Fibroblast of skin of right biceps (primary cell): Measurements from ENCODE around the gene TMC6.

Source experiments
- DNase-seq: peaks from one replicate; pipeline ENCODE4 v3.0.0-alpha.2; 2013

The TMC6 gene

GRCh38 chr17:78134899-78135385 lies 6.4 kb upstream of the TMC6 start:
- DNase-seq: no peak

GRCh38 chr17:78133971-78134898 lies 5.7 kb upstream of the TMC6 start:
- DNase-seq: no peak

GRCh38 chr17:78133179-78133951 lies 4.8 kb upstream of the TMC6 start:
- no peak for DNase-seq

DNA sequence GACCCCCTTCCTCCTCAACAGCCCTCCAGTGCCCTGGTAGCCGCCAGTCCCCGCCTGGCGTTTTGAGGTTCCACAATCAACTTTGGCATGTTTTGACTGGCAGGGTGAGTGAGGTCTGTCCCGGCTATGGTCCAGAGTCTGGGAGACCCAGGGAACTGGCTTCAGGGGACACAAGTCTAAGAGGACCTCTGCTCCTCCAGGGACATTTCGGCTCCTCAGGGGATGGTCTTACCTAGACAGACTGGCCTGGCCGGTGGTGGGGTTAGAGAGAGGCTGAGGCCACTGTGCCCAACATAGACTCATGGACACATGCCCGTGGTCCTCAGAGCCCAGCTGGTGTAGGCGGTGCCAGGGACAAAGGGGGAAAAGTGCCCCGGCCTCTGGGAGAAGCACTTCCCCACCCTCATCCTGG lies 4.2 kb upstream of the TMC6 start:
- no peak for DNase-seq

- no peak for DNase-seq
Measured at GRCh38 chr17:78132084-78132676, 3.6 kb upstream of the TMC6 start.

DNA sequence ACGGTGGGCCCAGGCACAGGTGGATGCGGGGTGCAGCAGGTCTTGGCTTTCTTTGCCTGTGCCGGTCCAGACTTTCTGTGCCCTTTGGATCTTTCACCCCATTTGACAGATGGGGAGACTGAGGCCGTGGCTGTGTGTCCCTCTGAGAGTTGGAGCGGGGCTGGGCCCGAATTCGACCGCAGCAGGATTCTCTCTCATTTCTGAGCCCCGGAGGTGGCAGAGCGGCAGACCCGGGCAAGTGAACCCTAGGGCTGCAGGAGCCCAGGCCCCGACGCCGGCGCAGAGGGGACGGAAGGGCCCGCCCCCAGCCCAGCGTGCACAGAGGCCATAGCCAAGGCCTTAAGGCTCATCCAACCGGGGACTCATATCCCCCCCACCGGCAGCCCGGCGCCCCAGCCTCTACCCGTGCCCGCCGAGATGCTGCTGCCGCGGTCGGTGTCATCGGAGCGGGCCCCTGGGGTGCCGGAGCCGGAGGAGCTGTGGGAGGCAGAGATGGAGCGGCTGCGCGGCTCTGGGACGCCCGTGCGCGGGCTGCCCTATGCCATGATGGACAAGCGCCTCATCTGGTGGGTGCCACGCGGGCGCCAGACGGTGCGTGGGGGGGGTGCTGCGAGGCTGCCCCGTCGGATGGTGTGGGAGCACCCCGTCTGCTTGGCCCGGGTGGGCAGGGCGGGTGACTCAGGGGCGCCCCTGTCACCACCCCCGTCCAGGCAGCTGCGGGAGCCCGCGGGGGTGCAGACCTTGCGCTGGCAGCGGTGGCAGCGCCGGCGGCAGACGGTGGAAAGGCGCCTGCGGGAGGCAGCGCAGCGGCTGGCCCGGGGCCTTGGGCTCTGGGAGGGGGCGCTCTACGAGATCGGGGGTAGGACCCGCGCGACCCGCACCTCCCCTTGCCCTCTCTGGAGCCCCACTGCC lies 2.9 kb upstream of the TMC6 start:
- no peak for DNase-seq

GRCh38 chr17:78130437-78131101 lies 2.0 kb upstream of the TMC6 start, which contains the start of gene TMC8:
TMC8 (plus strand) TSS chr17:78130771; CDS start chr17:78131589, 818 bp downstream.
- DNase-seq: no peak

DNA sequence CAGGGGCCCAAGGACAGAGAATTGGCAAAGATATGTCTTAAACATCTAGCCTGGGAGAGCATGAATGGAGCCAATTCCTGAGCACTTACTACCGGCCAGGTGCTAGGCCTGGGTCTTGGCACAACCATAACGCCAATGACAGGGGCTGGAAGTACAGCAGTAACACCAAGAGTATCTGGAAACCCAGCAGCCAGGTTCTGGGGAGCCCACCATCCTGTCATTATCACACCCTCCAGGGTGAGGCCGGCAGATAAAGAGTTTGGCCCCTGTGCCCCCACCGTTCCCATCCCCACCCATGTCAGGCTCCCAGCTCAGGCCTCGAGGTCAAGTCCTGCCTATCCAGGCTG lies 1.5 kb upstream of the TMC6 start:
- DNase-seq: no peak

- no peak for DNase-seq
Measured at GRCh38 chr17:78129351-78130089, 965 bp upstream of the TMC6 start.

DNA sequence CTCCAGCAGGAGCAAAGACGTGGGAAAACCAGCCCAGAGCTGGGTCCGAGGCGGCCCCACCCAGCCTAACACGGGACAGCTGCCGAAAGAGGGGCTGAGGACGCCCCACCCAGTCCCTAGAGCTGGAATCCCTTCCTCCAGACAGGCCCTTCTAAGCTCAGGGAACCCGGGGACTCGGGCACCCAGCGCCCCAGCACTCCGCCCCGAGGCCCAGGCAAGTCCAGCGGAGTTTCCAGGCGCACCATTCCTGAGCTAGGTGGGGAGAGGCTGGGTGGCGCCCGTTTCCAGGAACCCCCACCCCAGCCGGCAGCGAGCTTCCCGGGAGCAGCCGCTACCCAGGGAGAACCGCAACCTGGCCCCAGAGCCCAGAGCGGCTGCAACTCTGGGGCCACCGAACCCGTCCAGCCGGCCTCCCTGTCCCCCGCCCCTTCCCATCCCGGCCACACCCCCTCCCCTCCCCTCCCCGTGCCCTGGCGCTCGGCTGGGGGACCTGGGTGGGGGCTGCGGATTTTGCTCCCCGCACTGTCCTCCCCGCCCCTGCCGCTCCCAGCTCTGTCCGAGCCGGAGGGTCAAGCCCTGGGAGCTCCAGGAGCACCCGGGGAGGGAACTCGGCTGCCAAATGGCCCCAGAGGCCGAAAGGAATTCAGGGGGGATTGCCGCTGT lies 536 bp downstream of the TMC6 start:
- no peak for DNase-seq

GRCh38 chr17:78127239-78127887 lies 1.2 kb downstream of the TMC6 start:
- no peak for DNase-seq

- no peak for DNase-seq
Measured at GRCh38 chr17:78126895-78127238, 1.7 kb downstream of the TMC6 start.

GRCh38 chr17:78125976-78126894 lies 2.3 kb downstream of the TMC6 start:
- no peak for DNase-seq

GRCh38 chr17:78125138-78125913 lies 3.2 kb downstream of the TMC6 start:
- DNase-seq: no peak

GRCh38 chr17:78124836-78125137 lies 3.8 kb downstream of the TMC6 start:
- no peak for DNase-seq

- no peak for DNase-seq
Measured at GRCh38 chr17:78124081-78124835, 4.3 kb downstream of the TMC6 start.

DNA sequence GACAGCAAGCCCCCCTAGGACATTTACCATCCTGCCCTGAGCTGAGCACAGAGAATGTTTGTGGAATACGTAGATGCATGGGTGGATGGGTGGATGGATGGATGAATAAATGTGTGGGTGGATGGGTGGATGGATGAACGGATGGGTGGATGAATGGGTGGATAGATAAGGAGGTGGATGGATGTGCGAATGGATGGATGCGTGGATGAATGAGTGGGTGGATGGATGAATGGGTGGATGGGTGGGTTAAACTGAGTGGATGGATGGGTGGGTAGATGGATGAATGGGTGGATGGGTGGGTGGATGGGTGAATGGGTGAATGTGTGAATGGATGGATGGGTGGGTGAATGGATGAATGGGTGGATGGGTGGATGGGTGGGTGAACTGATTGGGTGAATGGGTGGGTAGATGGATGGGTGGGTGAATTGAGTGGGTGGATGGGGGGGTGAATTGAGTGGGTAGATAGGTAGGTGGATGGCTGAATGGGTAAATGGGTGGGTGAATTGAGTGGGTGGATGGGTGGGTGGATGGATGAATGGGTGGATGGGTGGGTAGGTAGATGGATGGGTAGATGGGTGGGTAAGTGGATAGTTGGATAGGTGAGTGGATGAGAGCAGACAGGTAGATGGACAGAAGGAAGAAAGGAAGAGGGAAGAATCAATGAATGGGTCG lies 5.2 kb downstream of the TMC6 start:
- DNase-seq: no peak
